NCI-H748 treated with DMSO at 0.1 percent for 48 hours (cell line): Measurements from ENCODE around the gene CDK7.

Experiments used
- DNase-seq: peaks from one replicate; lab custom pipeline; 2025; lab: John Stamatoyannopoulos, UW

The CDK7 gene

DNA sequence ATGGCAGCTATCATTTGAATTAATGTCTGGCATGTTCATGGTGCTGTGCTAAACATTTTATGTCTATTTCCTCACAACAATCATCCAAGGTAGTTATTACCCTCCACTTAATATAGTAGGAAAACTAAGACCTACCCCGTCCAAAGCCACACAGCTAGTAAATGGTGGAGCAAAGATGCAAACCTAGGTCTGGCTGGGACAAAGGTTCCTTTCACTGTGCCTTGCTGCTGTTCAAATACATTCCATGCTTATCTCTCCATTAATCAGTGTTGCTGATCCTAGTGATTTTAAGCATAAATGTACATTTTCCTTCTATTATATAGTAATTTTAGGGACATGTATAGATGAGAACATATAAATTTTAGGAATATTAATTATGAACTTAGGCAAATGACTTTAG lies 59.2 kb downstream of the CDK7 start:
- DNase-seq: no peak

DNA sequence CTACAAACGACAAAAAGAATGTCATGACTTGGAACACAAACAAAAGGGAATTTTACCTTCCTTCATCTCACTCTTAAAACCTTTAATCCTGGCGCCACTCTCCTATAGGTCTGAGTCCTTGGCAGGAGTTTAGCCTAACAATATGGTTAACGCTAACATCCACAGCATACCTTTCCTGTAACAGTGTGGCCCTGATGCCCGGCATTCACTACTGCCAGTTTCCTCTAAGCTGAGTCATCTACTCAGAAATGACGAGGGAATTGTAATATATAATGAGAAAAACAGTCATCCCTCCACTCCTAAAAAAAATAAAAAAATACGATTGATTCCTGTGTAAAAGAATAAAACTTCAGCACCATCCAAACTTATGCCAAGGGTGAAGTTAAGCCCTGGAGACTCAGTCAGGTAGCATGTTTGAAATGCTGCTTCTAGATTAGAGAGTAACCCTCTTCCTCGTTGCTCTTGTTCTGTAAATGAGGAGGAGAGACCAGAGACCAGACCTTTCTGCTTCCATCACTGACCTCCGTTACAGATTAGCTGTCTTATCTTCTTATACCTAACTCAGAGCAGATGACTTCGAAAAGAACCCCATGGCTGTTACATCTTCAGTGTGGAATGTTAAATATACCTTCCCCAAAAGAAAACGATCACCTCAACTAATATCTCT lies 60.5 kb downstream of the CDK7 start:
- no peak for DNase-seq

GRCh38 chr5:69299625-69300024 lies 64.9 kb downstream of the CDK7 start:
- no peak for DNase-seq

DNA sequence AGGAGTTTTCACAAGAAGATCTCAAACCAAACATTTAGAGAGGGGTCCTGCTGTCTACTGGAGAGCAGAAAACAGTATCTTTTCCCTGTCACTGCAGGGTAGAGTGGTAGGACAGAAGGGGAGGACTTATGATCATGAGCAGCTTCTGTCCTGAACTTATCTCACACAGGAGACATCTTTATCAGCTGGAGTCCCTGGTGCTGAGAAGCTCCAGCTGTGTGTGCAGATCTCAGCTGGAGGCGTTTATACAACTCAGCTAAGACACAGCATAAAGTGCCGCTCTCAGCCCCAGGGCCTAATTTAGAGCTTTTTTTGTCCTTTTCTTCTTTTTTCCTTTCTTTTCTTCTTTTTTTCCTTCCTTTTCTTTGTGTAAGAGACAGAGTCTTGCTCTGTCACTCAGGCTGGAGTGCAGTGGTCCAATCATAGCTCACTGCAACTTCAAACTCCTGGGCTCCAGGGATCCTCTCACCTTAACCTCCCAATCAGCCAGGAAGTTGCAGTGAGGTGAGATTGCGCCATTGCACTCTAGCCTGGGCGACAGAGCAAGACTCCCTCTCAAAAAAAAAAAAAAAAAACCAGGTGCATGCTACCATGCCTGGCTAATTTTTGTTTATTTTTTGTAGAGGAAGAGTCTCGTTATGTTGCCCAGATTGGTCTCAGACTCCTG lies 66.0 kb downstream of the CDK7 start:
- DNase-seq: no peak

GRCh38 chr5:69305512-69305911 lies 70.8 kb downstream of the CDK7 start:
- DNase-seq: no peak

DNA sequence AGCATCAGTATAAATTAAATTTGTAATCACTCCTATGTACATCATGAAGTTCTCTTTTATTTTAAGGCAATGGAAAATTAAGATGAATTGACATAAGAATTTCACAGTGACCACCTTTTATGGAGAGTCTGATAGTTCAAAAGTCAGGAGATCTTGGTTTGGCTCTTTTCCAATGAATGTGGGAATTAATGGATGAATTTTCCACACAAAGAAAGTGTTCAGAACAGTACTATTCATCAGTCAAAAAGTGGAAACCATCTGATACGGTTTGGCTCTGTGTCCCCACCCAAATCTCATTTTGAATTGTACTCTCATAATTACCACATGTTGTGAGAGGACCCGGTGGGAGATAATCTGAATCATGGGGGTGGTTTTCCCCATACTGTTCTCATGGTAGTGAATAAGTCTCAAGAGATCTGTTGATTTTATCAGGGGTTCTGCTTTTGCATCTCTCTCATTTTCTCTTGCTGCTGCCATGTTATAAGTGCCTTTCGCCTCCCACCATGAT lies 73.4 kb downstream of the CDK7 start:
- no peak for DNase-seq

GRCh38 chr5:69309380-69309779 lies 74.7 kb downstream of the CDK7 start:
- DNase-seq: no peak

DNA sequence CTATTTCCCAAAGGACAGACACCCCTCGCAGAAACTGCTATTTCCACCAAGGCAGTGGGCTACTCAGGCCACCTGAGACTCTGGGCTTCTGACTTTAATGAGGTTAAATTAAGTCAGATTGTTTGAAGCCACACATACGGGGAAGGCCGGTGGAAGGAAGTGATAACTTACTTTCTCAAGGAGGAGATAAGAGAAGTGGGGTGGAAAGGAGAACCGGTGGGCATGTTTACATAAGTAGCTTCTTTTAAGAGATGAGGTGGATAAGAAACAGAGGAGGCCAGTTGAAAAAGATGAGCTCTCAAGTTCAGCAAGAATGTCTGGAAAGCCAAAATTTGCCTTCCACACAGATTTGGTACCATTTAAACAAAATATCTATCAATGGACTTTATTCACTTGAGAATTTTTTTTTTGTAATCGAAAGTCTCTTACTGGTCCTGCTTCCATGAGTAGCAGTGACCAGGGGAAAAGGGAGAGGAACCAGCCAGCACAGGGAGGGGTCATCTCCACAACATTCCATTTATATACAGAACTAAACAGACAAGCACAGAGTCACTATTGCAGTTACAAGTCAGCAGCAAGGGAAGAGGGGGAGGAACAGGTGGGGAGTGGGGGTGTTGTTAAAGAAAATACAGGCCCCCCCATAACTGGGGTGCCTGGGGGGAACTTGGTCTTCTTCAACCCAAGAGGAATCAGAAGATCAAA lies 77.9 kb downstream of the CDK7 start:
- DNase-seq: no peak

- DNase-seq: no peak
Measured at GRCh38 chr5:69313428-69313827, 78.7 kb downstream of the CDK7 start.

- no peak for DNase-seq
Measured at GRCh38 chr5:69315972-69316371, 81.3 kb downstream of the CDK7 start.

DNA sequence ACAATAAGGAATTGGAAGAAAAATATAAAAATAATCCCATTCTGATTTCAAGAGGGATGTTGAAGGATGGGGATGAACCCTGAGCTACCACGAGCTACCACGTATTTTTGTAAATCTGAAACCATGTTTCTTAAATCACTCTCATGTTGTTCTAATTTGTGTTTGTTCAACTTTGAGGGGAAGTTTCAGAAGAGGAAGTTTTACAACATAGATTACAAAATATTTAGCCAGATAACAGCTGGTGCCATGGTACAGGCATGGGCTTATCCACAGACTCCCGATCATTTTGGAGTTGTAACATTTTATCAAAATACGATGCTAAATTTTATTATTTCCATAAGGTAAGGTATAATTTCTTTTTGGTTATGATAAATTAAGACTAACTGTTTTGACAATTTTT lies 82.7 kb downstream of the CDK7 start:
- no peak for DNase-seq

DNA sequence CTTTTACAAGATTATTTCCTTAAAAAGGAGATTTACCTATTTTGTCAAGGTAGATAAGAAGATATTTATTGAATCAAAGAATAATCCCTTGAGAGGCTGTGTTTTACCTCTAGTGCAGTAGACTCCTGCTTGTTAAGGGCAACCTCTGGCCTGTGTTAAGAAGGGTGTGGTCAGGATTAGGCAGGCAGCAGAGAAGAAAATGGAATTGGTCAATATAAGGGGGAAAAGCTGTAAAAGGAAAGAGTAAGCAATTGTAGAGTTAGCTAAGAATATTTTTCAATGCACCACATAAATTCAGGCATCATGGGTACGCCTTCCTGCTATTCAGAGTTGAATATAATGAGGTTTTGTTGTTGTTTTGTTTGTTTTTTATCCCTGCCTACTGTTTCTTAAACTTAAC lies 91.7 kb downstream of the CDK7 start:
- DNase-seq: no peak
